DND-41 (cell line): ENCODE measurements around the gene SYT3.

Experiments used
- EZH2 ChIP-seq: IDR thresholded peaks from 3 replicates; pipeline ENCODE4 v1.6.1; 2012; ENCODE audit warnings: borderline replicate concordance, low read depth, mild to moderate bottlenecking, moderate library complexity, low read length, inconsistent platforms; ENCODE audit not compliant: severe bottlenecking
- TF ChIP-seq, protein P1 (sequence below): IDR thresholded peaks from 2 replicates; pipeline ENCODE4 v1.5.1; 2012; ENCODE audit warnings: borderline replicate concordance, low read length, moderate library complexity, mild to moderate bottlenecking; ENCODE audit not compliant: poor library complexity, severe bottlenecking; ENCODE audit errors: extremely low read depth

DNA sequence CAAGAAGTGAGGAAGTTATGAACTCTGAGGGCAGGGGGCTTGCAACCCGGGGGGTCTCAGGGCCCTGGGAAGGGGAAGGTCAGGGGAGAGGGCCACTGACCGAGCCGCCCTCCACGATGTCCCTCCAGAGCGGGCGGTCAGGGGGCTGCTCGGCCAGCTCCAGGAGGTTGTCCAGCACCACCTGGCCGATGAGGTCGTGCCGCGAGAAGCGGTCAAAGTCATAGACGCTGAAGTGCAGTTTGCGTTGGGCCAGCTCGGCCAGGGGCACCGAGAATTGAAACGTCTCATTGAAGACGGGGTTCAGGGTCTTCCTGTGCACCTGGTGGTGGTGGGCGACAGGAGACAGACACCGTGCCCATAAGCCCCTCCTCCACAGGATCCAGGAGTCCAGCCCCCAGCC is 10.5 kb downstream of the SYT3 start:
- TF ChIP-seq, protein P1, sequence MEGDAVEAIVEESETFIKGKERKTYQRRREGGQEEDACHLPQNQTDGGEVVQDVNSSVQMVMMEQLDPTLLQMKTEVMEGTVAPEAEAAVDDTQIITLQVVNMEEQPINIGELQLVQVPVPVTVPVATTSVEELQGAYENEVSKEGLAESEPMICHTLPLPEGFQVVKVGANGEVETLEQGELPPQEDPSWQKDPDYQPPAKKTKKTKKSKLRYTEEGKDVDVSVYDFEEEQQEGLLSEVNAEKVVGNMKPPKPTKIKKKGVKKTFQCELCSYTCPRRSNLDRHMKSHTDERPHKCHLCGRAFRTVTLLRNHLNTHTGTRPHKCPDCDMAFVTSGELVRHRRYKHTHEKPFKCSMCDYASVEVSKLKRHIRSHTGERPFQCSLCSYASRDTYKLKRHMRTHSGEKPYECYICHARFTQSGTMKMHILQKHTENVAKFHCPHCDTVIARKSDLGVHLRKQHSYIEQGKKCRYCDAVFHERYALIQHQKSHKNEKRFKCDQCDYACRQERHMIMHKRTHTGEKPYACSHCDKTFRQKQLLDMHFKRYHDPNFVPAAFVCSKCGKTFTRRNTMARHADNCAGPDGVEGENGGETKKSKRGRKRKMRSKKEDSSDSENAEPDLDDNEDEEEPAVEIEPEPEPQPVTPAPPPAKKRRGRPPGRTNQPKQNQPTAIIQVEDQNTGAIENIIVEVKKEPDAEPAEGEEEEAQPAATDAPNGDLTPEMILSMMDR: no peak
- no peak for TF ChIP-seq EZH2
